ENCODE data around the gene PSME3.

GRCh38 chr17:42857389-42857788 lies 24.2 kb downstream of the PSME3 start:
- TF ChIP-seq CTCF (IDR thresholded peaks at IDR 0.05 in 8 of 11, conservative IDR thresholded peaks at IDR 0.05 in 3 of 11) = no peak
- no peak for TF ChIP-seq POLR2AphosphoS5 (IDR thresholded peaks at IDR 0.05)
